HepG2 (cell line): Measurements from ENCODE around the gene BRMS1. TPM values are rescaled to one million over a fixed set of nuclear protein-coding genes. Genes with fewer than 3 reads are reported as not detected.
A peak's percentile ranks its signal among the peaks of the same experiment; 100 is the strongest.

Source experiments
- HOXA7 ChIP-seq: sonication (generic); formaldehyde crosslinking; IDR thresholded peaks from 2 replicates; pipeline ENCODE4 v1.8.1; 2022; ENCODE audit warnings: mild to moderate bottlenecking, missing genetic modification reagents, moderate library complexity
- KIAA2018 ChIP-seq: sonication (generic); formaldehyde crosslinking; IDR thresholded peaks from 2 replicates; pipeline ENCODE4 v1.5.0; 2020; ENCODE audit warnings: mild to moderate bottlenecking, missing genetic modification reagents, borderline replicate concordance
- LCORL ChIP-seq, 2 experiments: fragments of 450-650 bp in 1 of 2; sonication (generic) in 1 of 2; formaldehyde crosslinking in 1 of 2; IDR thresholded peaks; 2 replicates each; pipeline versions ENCODE4 v1.5.0 to v1.6.1; 2017 to 2020; ENCODE audit warnings: antibody characterized with exemption in 1 of 2, missing genetic modification reagents in 1 of 2
- MAFK ChIP-seq, 2 experiments: IDR thresholded peaks in 1 of 2; conservative IDR thresholded peaks in 1 of 2; 2 replicates each; pipeline ENCODE4 v1.6.1; 2011; ENCODE audit warnings: improper control_type of control experiment in 2 of 2, low read length in 2 of 2
- MTERF4 ChIP-seq: sonication (generic); formaldehyde crosslinking; IDR thresholded peaks from 2 replicates; pipeline ENCODE4 v1.8.0; 2023; ENCODE audit warnings: mild to moderate bottlenecking, missing genetic modification reagents
- PRDM4 ChIP-seq: sonication (generic); formaldehyde crosslinking; IDR thresholded peaks from 2 replicates; pipeline ENCODE4 v1.9.0; 2021; ENCODE audit warnings: missing genetic modification reagents, borderline replicate concordance
- RBAK ChIP-seq: sonication (generic); formaldehyde crosslinking; IDR thresholded peaks from 2 replicates; pipeline ENCODE4 v1.5.1; 2020; ENCODE audit warnings: mild to moderate bottlenecking, missing genetic modification reagents
- RBM39 ChIP-seq: fragments of 200-400 bp; formaldehyde crosslinking; IDR thresholded peaks from one replicate; pipeline ENCODE4 v1.6.1; 2018; ENCODE audit warnings: antibody characterized with exemption, mild to moderate bottlenecking, low read depth, low read length; ENCODE audit not compliant: poor library complexity, severe bottlenecking
- SALL1 ChIP-seq: sonication (generic); formaldehyde crosslinking; IDR thresholded peaks from 2 replicates; pipeline ENCODE4 v1.8.0; 2022; ENCODE audit warnings: mild to moderate bottlenecking, missing genetic modification reagents
- XRCC5 ChIP-seq: fragments of 200-400 bp; formaldehyde crosslinking; optimal IDR thresholded peaks from 2 replicates; pipeline ENCODE3; 2017; ENCODE audit warnings: mild to moderate bottlenecking, low read length
- ZNF124 ChIP-seq: sonication (generic); formaldehyde crosslinking; IDR thresholded peaks from 2 replicates; pipeline ENCODE4 v1.4.0; 2020; ENCODE audit warnings: missing genetic modification reagents
- ZNF761 ChIP-seq: sonication (generic); formaldehyde crosslinking; conservative IDR thresholded peaks from 2 replicates; pipeline ENCODE4 v1.4.0; 2020; ENCODE audit warnings: mild to moderate bottlenecking, missing genetic modification reagents
- polyA plus RNA-seq, 8 experiments: library from polyadenylated mRNA; depleted of rRNA in 3 of 8; stranded (reverse) in 7 of 8; unstranded in 1 of 8; fragments of >200 nt; fragmentation: Illumina TruSeq in 4 of 8; extraction: Trizol in 4 of 8; gene quantifications; 2 replicates each; pipeline versions ENCODE4 v1.2.1 to v1.2.3, GENCODE V29; 2011 to 2016; ENCODE audit warnings: low read depth in 4 of 8, missing spikeins in 1 of 8, mixed read lengths in 1 of 8; ENCODE audit not compliant: insufficient read depth in 1 of 8
- total RNA-seq, 5 experiments: library from RNA; depleted of rRNA; stranded (reverse); fragments of >200 nt; fragmentation: Illumina TruSeq; extraction: Trizol; gene quantifications; 2 replicates each; pipeline ENCODE4 v1.2.3, GENCODE V29; 2016; ENCODE audit warnings: low read depth in 1 of 5
- TF ChIP-seq, protein P1 (sequence below): sonication (generic); formaldehyde crosslinking; IDR thresholded peaks from 2 replicates; pipeline ENCODE4 v1.4.0; 2020; ENCODE audit warnings: mild to moderate bottlenecking, missing genetic modification reagents

The BRMS1 gene
- total and polyA plus RNA-seq, 2 of the 13 experiments (the other 11 are each of a cell fraction or from before 2014, with no cell fraction given): 15.8 to 55.7 TPM

- no peak for TF ChIP-seq RBM39
- peak; percentile 30; the same call in 1 of the 2 replicates for TF ChIP-seq SALL1
- no peak for TF ChIP-seq LCORL (IDR thresholded peaks at IDR 0.05)
- no peak for TF ChIP-seq LCORL (CRISPR knock-in tag; IDR thresholded peaks at IDR 0.05)
- no peak for TF ChIP-seq HOXA7 (CRISPR knock-in tag)
- no peak for TF ChIP-seq PRDM4
- TF ChIP-seq RBAK: no peak
- no peak for TF ChIP-seq XRCC5
- 0 out of 2 replicates have a peak, but pooled peaks have one; percentile 50 for TF ChIP-seq ZNF761 (CRISPR knock-in tag)
- no peak for TF ChIP-seq ZNF124
- TF ChIP-seq KIAA2018: no peak
- TF ChIP-seq MAFK (conservative IDR thresholded peaks at IDR 0.05 in 1 of 2, IDR thresholded peaks at IDR 0.05 in 1 of 2; ENCODE audit: low read length in 2 of 2): no peak
- TF ChIP-seq, protein P1, sequence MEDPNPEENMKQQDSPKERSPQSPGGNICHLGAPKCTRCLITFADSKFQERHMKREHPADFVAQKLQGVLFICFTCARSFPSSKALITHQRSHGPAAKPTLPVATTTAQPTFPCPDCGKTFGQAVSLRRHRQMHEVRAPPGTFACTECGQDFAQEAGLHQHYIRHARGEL (CRISPR knock-in tag): no peak
- no peak for TF ChIP-seq MTERF4
Measured at GRCh38 chr11:66365711-66366619, 21.1 kb upstream of the BRMS1 start (continued).
